C4-2B (cell line): Measurements from ENCODE around the gene CNTN4.

ENCODE experiments used
- H3K27ac ChIP-seq: fragments of 450-650 bp; 2 replicates; pipeline ENCODE4 v1.5.1; 2017
- CTCF ChIP-seq: fragments of 450-650 bp; conservative IDR thresholded peaks from 2 replicates; pipeline ENCODE4 v1.5.1; 2017; ENCODE audit warnings: mild to moderate bottlenecking
- ZFX ChIP-seq: fragments of 450-650 bp; IDR thresholded peaks from 2 replicates; pipeline ENCODE4 v1.6.1; 2017

CNTN4 gene

GRCh38 chr3:2547049-2547448 is 448.4 kb downstream of the CNTN4 start:
- TF ChIP-seq CTCF (no peak), ZFX (no peak)
- no peak overlapping the region for H3K27ac ChIP-seq

GRCh38 chr3:2554656-2555055 is 456.0 kb downstream of the CNTN4 start:
- no peak overlapping the region for H3K27ac ChIP-seq
- TF ChIP-seq ZFX = no peak
- no peak for TF ChIP-seq CTCF

GRCh38 chr3:2558796-2559195 is 460.1 kb downstream of the CNTN4 start:
- TF ChIP-seq ZFX = no peak
- TF ChIP-seq CTCF = no peak
- no peak overlapping the region for H3K27ac ChIP-seq

GRCh38 chr3:2567451-2567850 is 468.8 kb downstream of the CNTN4 start:
- H3K27ac ChIP-seq = no peak overlapping the region
- no peak for TF ChIP-seq ZFX
- TF ChIP-seq CTCF = no peak

- no peak for TF ChIP-seq ZFX
- TF ChIP-seq CTCF = no peak
- H3K27ac ChIP-seq = no peak overlapping the region
These were observed 469.5 kb downstream of the CNTN4 start for GRCh38 chr3:2568156-2568555.

- TF ChIP-seq CTCF (no peak), ZFX (no peak)
- no peak overlapping the region for H3K27ac ChIP-seq
These were observed 470.3 kb downstream of the CNTN4 start for GRCh38 chr3:2568929-2569328.

- TF ChIP-seq CTCF (no peak), ZFX (no peak)
- H3K27ac ChIP-seq = no peak overlapping the region
These were observed 478.9 kb downstream of the CNTN4 start for GRCh38 chr3:2577571-2577970.
